Measurements from ENCODE around the gene TLK1.

DNA sequence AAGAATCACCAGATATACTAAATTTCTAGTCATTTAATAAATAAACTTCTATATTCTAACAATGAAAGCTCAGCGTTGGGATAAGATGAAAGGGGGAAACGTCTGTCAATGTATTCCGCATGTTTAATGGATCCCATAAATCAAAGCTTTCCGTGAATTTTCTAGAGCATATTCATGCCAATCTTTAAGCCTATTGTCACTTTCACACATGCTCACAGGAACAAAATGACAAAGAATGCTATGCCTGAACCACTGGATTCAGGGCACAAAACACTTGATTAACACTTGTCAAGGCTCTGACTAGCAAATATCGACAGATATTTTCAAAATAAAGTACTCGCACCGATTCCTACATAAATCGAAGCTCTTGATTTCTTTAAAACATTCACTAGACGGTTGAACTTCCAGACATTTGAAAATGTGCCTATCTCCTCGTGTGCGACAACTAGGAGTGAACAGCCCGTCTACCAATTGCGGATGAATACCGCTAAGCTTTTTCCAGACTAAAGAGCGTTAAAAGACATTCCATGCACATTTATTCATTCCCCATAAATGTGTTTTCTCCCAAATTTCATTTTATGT is 1.8 kb downstream of the TLK1 start:
- TF ChIP-seq, protein P1, sequence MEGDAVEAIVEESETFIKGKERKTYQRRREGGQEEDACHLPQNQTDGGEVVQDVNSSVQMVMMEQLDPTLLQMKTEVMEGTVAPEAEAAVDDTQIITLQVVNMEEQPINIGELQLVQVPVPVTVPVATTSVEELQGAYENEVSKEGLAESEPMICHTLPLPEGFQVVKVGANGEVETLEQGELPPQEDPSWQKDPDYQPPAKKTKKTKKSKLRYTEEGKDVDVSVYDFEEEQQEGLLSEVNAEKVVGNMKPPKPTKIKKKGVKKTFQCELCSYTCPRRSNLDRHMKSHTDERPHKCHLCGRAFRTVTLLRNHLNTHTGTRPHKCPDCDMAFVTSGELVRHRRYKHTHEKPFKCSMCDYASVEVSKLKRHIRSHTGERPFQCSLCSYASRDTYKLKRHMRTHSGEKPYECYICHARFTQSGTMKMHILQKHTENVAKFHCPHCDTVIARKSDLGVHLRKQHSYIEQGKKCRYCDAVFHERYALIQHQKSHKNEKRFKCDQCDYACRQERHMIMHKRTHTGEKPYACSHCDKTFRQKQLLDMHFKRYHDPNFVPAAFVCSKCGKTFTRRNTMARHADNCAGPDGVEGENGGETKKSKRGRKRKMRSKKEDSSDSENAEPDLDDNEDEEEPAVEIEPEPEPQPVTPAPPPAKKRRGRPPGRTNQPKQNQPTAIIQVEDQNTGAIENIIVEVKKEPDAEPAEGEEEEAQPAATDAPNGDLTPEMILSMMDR (IDR thresholded peaks at IDR 0.05), result no peak
- TF ChIP-seq POLR2A (IDR thresholded peaks at IDR 0.05), result no peak
- TF ChIP-seq EP300 (IDR thresholded peaks at IDR 0.05), result no peak
